GM18520 (cell line): Measurements from ENCODE around the gene HERC5.
"Not testable (repeated sequence)": the region's sequence is repeated elsewhere in the genome, so short reads cannot be mapped to it uniquely, and the experiment has no call there.

Experiments
- ATAC-seq: cut with Tn5 transposase; IDR thresholded peaks from one replicate; pipeline ENCODE4 v1.9.1; 2021; ENCODE audit not compliant: unreplicated experiment

Gene HERC5

DNA sequence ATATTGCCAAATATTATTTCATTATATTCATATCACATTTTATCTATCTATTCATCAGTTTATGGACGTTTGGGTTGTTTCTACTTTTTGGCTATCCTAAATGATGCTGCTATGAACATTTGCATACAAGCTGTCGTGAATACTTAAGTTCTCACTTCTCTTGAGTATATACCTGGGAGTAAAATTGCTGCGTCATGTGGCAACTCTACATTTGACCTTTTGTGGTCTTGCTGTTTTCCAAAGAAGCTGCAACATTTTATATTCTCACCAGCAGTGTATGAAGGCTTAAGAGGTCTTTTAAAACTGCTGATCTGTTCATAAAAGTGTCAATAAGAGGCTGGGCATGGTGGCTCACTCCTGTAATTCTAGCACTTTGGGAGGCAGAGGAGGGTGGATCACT, 60.9 kb downstream of the HERC5 start:
- ATAC-seq = no peak

DNA sequence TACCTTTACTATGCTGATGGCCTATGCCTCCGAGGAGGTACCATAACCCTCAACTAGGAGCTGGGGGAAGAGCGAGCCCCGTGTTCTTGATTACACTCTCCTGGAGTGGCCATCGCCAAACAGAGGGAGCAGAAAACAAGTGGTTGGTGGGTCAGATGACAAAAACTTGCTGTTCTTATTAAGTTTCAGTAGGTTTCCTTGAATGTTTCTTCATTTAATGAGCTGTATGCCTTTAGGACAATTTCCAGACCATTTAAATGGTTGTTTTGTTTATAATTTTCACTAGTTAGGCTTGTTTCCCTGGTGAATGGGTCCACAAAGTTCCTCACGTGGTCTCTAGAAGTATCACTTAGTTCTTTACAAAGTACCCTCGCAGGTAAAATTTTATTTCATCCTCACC, 62.0 kb downstream of the HERC5 start:
- ATAC-seq = no peak

DNA sequence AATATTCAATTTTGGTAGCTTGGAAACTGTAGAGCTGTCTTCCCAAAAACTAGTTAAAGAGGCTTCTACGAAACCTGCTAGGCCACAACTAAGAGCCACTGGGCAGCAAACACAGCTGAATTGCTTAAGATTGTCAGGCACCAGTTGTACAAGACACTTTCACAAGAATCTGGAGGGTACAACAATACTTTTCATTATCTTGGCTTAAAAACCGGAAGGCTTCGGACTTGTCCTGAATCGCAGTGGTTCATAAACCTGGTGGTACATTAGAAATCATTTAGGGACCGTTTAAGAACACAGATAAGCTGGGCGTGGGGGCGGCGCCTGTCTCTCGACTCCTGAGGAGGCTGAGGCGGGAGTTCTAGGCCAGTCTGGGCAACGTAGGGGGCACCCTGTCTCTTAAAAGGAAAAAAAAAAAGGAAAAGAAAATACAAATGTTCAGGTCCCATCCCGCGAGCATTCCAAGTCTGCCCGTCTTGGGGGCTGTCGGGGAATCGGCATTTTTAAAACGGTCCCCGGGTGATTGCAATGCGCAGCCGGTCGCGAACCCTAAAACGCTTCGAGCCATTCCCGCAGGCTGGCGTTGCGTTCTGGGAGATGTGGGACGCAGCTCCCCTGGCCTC, 65.9 kb downstream of the HERC5 start:
- ATAC-seq = no peak

DNA sequence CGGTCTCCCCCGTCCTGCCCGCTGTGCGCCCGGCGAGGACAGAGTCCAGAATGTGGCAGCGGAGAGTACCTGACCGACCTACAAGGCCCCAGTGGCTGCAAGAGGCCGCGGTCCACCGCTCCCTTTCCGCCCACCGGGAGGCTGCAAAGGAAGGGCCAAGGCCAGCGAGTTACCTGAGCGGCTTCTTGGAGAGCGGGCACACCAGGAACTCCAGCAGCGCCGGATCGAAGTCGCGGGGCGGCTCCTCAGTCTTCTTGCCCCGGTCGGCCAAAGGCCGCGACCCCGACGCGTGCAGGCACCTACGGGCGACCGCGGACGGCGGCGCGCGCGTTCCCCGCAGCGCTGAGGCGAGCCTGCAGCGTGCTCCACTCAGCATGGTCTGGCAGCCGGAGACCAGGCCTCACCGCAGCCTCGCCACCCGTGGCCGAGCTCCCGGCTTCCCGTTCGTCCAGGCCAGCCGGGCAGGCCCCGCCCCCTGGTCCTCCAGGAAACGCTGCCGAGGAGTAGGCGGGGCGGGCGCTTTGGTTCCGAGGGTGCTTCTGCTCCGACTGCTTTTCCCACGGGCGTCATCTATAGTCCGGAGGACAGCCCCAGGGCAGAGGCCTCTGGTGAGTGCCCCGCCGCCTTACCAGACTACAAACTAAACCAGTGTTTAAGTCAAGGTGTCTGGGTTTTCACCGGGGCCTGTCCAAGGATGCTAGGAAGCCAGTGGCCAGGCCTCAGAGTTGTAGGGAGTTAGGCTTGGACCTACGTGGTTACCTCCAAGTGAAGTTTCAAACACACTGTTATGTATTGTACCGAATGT, 66.6 kb downstream of the HERC5 start, which contains the start of gene PYURF:
Gene PYURF (minus strand): TSS at position 452 of the 805 bp plus-strand sequence. CDS start 76 bp downstream, at position 376.
- peak; percentile 54 for ATAC-seq

DNA sequence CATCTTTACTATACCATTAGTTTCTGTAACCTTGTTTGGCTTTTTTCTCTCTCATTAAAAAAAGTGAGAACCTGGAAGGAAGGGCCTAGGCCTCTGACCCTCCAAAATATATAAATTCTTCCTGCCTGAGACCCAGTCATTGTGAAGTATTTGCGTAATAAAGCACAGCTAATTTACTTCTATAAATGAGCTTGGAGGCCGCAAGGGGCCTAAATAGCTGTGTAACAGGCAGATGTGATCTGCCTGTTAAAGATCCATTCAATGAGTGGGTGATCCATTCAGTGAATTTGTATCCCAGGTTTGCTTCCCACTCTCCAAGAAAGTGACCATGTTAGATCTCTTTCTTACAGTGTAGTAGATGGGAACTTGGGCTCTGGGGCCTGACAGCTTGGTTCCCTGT, 67.3 kb downstream of the HERC5 start:
- no peak for ATAC-seq

DNA sequence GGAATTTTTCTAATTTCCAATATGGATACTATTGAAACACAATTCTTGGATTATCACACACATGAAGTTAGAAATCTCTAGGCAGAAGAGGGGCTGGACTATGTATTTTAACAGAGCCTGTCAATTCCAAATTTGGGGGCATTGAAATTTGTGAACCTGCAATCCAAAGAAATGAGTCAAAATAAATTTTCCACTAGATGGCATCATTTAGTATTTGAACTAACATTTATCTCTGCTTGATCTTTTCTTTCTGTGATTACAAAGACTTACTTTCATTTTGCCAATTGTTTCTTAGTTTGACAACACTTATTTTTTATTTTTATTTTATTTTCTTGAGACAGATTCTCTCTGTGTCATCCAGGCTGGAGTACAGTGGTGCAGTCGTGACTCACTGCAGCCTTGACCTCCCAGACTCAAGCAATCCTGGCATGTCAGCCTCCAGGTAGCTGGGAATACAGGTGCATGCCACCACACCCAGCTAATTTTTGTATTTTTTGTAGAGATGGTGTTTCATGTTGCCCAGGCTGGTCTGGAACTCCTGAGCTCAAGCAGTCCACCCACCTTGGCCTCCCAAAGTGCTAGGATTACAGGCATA, 69.4 kb downstream of the HERC5 start:
- ATAC-seq = no peak

DNA sequence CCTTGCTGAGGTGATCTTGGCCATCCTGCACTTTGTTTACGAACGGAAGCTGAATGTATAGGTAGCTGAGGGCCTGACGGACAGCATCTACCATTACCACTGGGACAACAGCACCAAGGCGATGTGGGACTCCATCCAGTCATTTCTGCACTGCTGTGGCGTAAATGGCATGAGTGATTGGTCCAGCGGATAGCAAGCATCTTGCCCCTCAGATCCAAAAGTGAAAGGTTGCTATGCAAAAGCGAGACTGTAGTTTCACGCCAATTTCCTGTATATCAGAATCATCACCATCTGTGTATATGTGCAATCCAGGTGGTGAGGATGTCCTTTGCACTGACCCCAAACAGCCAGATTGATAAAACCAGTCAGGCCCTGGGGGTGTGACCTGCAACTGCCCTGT, 70.9 kb downstream of the HERC5 start:
- ATAC-seq = peak; percentile 60

DNA sequence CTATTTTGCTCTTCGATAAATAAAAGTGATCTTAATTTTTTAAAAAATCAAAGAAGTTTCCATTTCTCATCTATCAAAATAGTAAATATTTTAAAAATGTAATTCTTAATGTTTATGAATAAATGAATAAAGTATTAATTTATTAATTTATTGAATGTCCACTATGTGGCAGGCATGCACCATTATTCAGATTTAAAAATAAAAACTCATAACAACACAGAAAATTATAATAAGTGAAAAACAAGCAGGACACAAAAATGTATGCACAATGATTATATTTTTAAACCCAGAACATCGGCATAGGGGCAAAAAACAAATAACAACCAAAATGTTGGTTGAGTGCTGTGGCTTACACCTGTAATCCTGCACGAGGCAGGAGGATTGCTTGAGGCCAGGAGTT, 71.9 kb downstream of the HERC5 start:
- no peak for ATAC-seq

DNA sequence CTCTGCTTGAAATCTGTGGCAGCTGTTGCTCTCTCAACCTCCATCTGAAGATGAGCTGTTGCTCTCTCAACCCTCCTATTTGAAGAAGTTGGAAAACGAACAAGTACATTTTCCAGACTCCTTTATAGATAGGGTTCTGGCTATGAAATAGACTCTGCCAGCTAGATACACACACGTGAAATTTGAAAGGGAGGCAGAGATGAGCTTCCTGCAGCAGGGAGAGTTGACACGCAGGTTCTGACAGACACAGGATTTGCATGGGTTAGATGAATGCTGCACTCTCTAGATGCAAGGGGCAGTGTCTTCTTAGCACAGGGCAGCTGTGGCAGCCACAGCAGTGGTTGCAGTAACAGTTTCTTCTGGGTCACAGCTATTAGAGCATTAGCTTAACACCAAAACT, 74.6 kb downstream of the HERC5 start:
- ATAC-seq = peak; percentile 21

DNA sequence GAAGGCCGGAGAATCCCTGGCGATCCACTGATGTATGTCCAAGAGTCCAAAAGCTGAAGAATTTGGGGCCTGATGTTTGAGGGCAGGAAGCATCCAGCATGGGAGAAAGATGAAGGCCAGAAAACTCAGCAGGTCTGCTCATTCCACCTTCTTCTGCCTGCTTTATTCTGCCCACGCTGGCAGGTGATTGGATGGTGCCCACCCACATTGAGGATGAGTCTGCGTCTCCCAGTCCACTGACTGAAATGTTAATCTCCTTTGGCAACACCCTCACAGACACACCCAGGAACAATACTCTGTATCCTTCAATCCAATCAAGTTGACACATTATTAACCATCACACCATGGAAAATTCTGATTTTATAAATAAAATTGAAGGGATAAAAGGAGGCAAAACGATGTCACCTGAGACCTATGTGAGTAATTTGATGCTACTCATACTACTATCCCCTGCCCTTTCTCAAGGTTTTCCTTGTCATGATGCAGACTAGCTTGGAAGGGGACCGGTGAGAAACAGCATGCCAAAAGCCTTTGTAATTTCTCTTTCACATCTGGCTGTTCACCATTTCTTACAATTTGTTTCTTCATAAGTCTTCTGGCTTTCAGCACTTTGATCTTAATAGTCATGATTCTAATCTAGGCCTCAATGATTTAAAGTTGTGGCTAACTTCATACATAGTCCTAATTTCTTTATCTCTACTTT, 76.3 kb downstream of the HERC5 start:
- no peak for ATAC-seq

DNA sequence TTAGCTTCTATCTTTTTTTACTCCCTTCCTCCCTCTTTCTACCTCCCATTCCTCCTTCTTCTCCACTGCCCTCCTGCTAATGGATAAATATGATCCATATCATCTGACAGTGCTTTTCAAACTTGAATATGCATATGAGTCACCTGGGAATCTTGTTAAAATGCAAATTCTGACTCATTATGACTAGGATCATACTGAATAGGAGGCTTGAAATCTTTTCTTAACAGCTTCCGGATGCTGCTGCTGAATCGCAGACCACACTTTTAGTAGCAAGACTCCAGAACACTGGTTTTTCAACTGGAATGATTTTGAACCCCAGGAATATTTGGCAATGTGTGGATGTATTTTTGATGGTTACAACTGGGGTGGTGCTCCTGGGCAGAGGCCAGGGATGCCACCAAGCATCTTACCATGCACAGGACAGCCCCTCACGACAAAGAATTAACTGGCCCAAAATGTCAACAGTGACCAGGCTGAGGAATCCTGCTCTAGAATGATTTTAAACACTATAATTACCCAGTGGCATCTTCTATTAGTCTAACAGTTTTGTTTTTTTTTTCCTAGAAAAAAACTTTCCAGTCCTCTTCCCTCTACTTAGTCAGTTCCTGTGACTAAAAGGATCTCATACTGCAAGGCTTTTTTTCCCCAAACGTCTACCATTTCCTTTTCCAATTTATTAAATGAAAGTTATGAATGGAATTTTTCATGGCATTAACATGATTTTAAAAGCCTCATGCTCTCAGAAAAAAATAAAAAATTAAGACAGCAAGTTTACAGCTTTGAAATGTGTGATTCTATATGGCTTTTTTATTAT, 77.2 kb downstream of the HERC5 start:
- no peak for ATAC-seq

DNA sequence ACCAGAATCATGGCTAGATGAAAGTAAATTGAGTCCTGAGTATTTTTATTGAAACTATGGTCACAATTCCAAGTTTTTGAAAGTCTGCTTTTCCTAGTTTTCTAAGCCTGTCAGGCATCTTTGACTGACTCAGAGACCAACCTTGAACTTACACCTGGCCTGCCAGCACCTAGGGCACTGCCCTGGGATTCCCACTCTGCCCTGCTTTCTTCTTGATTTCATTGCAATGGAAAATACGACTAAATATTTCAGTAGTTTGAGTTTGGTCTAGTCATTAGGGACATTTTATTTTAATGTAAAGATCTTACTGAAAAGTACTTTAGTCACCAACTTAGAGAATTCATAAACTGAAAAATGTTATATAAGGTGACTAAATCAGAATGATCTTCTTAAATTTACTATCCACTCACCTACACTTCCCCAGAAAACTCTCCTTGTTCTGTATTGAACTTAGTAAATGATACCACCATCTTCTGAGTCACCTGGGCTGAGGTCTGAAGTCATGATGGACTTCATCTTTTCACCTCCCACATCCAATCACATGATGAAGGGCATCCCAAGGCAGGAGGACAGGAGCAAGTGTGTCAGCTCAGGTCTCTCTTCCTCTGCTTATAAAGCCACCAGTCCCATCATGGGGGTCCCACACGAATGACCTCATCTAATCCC, 78.3 kb downstream of the HERC5 start:
- no peak for ATAC-seq

DNA sequence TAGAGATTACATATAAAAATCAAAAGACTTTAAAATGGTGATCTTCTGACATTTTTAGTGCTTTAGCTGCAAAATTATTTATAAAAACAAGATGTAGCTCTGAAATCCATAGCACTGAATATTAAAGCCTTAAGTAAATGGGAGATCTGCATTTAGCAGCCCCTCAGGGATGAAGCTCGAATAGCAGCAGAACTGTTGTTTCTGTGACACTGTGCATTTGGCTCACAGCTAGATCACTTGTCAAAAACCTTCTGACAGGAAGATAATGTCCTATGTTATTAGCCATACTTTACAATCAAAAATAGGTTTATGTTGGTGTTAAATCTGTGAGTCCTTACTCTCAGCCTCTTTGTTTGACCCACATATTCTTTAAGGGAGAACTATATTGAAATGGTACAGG, 80.8 kb downstream of the HERC5 start:
- no peak for ATAC-seq

DNA sequence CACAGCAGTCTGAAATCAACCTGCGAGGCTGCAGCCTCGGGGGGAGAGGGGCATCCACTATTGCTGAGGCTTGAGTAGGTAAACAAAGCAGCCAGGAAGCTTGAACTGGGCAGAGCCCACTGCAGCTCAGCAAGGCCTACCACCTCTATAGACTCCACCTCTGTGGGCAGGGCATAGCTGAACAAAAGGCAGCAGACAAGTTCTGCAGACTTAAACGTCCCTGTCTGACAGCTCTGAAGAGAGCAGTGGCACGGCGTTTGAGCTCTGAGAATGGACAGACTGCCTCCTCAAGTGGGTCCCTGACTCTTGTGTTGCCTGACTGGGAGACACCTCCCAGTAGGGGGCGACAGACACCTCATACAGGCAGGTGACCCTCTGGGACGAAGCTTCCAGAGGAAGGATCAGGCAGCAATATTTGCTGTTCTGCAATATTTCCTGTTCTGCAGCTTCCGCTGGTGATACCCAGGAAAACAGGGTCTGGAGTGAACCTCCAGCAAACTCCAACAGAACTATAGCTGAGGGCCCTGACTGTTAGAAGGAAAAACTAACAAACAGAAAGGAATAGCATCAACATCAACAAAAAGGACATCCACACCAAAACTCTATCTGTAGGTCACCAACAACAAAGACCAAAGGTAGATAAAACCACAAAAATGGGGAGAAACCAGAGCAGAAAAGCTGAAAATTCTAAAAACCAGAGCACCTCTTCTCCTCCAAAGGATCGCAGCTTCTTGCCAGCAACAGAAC, 82.6 kb downstream of the HERC5 start:
- not testable (repeated sequence) for ATAC-seq

DNA sequence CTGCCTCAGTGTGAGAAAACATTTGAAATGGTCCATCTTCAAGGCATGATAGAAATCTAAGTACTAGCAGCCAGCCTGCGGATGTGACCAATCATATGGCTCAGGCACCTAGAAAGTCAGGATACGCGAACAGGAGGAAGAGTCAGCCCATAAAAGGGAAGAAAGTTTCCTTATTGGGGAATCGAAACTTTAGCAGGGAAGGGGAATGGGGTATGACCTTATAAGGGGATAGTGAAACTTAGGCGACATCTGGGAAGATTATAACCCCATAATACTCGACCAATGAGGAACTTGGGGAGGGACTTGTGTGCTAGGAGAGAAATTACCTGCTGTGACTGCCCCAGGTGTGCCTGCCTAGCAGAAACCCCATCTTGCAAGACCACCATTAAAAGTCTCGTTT, 92.9 kb downstream of the HERC5 start:
- ATAC-seq = no peak
